ENCODE results near the gene FBXL20.

GRCh38 chr17:39283896-39284295 lies 117.5 kb downstream of the FBXL20 start:
- TF ChIP-seq MYC (IDR thresholded peaks at IDR 0.05; ENCODE audit: insufficient read depth, insufficient read length, insufficient replicate concordance, low read length, severe bottlenecking): no peak
- TF ChIP-seq EZH2 (IDR thresholded peaks at IDR 0.05; ENCODE audit: borderline replicate concordance, control insufficient read depth, low read depth, low read length): no peak
- TF ChIP-seq GATAD2B (conservative IDR thresholded peaks at IDR 0.05; ENCODE audit: low read depth): no peak
- TF ChIP-seq ESRRA (IDR thresholded peaks at IDR 0.05; ENCODE audit: low read length): no peak
- no peak for TF ChIP-seq CHD1 (IDR thresholded peaks at IDR 0.05; ENCODE audit: low read depth, low read length)
- no peak for TF ChIP-seq CTCF (IDR thresholded peaks at IDR 0.05 in 2 of 3, conservative IDR thresholded peaks at IDR 0.05 in 1 of 3; ENCODE audit: control insufficient read depth in 2 of 3, extremely low read depth in 1 of 3, insufficient read depth in 1 of 3, low read depth in 3 of 3, low read length in 3 of 3)
- TF ChIP-seq NFIC (IDR thresholded peaks at IDR 0.05; ENCODE audit: low read depth, low read length): no peak

Measured in GM12878 (cell line).